NB4 (cell line): Measurements from ENCODE around the gene ZNF205.

Experiments used
- CTCF ChIP-seq: IDR thresholded peaks from one replicate; pipeline ENCODE4 v1.5.1; 2012; ENCODE audit warnings: low read depth, low read length
- POLR2A ChIP-seq: IDR thresholded peaks from 2 replicates; pipeline ENCODE4 v1.6.1; 2011; ENCODE audit warnings: mild to moderate bottlenecking; ENCODE audit not compliant: insufficient read length; ENCODE audit errors: extremely low read depth

GRCh38 chr16:3115003-3115402, 2.6 kb downstream of the ZNF205 start:
- TF ChIP-seq CTCF (no peak), POLR2A (no peak)
